ENCODE results near the gene ZFAND3. TPM values are rescaled to one million over a fixed set of nuclear protein-coding genes. Genes with fewer than 3 reads are reported as not detected.

ZFAND3 gene
- total and polyA plus RNA-seq, 2 donors (not counting 1 experiment from before 2014, with no cell fraction given) = 13.5 to 58.3 TPM

- Histone ChIP-seq H2AFZ (ENCODE audit: insufficient read depth, low read depth, low read length, poor library complexity, severe bottlenecking) (no peak overlapping the region), H4K20me1 (ENCODE audit: control insufficient read depth, insufficient read depth, low read length, poor library complexity, severe bottlenecking) (peaks cover 26% of the 10 kb centered on the region), H3K27me3 (replicated peaks in 1 of 4; ENCODE audit: control extremely low read depth in 1 of 4, control insufficient read depth in 3 of 4, insufficient read depth in 4 of 4, low read length in 3 of 4) (no peaks in the 10 kb centered on the region), H3K9me3 (ENCODE audit: control extremely low read depth in 1 of 3, control insufficient read depth in 2 of 3, insufficient read depth in 1 of 3, low read length in 2 of 3) (peaks cover 0 to 3% (median 2%) of the 10 kb centered on the region in 3 donors), H3K36me3 (replicated peaks in 1 of 2; ENCODE audit: control extremely low read depth in 1 of 2, control insufficient read depth in 1 of 2, extremely low read depth in 1 of 2, insufficient read depth in 2 of 2, low read length in 1 of 2) (peaks cover 0 to 3% of the 10 kb centered on the region in 2 experiments), H3K4me1 (ENCODE audit: control insufficient read depth in 2 of 2, insufficient read depth in 2 of 2, low read length in 2 of 2) (peaks cover 0 to 16% of the 10 kb centered on the region in 2 donors), H3K4me2 (replicated peaks; ENCODE audit: low read depth, low read length, poor library complexity, severe bottlenecking) (peak overlapping the region; percentile 11), H3K4me3 (ENCODE audit: control extremely low read depth in 1 of 5, extremely low read depth in 1 of 5, insufficient read depth in 1 of 5, low read depth in 2 of 5, low read length in 4 of 5) (no peak overlapping the region), H3K9ac (ENCODE audit: low read length) (no peak overlapping the region), H3K27ac (ENCODE audit: low read length in 2 of 2) (no peak overlapping the region), H3K79me2 (ENCODE audit: control insufficient read depth, insufficient read depth, low read length) (peaks cover 55% of the 10 kb centered on the region)
- POLR2A ChIA-PET = interaction anchor here (1.4 kb wide), 1 partner anchor 536 kb away, joined by 3 read pairs; no protein-coding TSS in a partner anchor
- Mint-ChIP-seq H3K9me3 (ENCODE audit: insufficient read depth) (no peaks in the 10 kb centered on the region), H3K27ac (no peak overlapping the region), H3K4me3 (no peak overlapping the region), H3K27me3 (no peaks in the 10 kb centered on the region), H3K4me1 (peaks cover 56% of the 10 kb centered on the region)
- intact Hi-C loops (cut with micrococcal nuclease) = loop anchor here (1.0 to 2.0 kb wide), 2 partner anchors 14 to 460 kb away; no protein-coding TSS in a partner anchor
- no peak for ATAC-seq (ENCODE audit: low read depth)
- CTCF ChIA-PET = interaction anchor here (1.0 to 4.5 kb wide), 13 partner anchors 13 to 637 kb away, joined by 3 to 39 read pairs (median 4); no protein-coding TSS in a partner anchor
- WGBS (ENCODE audit: insufficient coverage) = no CpG with 5 or more reads among the region's 1 CpG
- peak; percentile 26 for DNase-seq
- TF ChIP-seq EZH2 (IDR thresholded peaks at IDR 0.05; ENCODE audit: borderline replicate concordance, insufficient read depth, low read depth, low read length, poor library complexity, severe bottlenecking) (no peak), CTCF (IDR thresholded peaks at IDR 0.05) (peak; percentile 40)
Observed at GRCh38 chr6:38034274-38034914, 214.9 kb downstream of the ZFAND3 start.

GRCh38 chr6:38035478-38035877, 216.0 kb downstream of the ZFAND3 start:
- DNase-seq (no peak), ATAC-seq (ENCODE audit: low read depth) (no peak)
- peaks cover 49% of the 10 kb centered on the region for H3K79me2 ChIP-seq (ENCODE audit: control insufficient read depth, insufficient read depth, low read length)
- peaks cover 0 to 2% of the 10 kb centered on the region in 2 experiments for H3K36me3 ChIP-seq (replicated peaks in 1 of 2; ENCODE audit: control extremely low read depth in 1 of 2, control insufficient read depth in 1 of 2, extremely low read depth in 1 of 2, insufficient read depth in 2 of 2, low read length in 1 of 2)
- no peak overlapping the region for H3K9ac ChIP-seq (ENCODE audit: low read length)
- no peak for TF ChIP-seq EZH2 (IDR thresholded peaks at IDR 0.05; ENCODE audit: borderline replicate concordance, insufficient read depth, low read depth, low read length, poor library complexity, severe bottlenecking)
- no peaks in the 10 kb centered on the region for H3K27me3 ChIP-seq (replicated peaks in 1 of 4; ENCODE audit: control extremely low read depth in 1 of 4, control insufficient read depth in 3 of 4, insufficient read depth in 4 of 4, low read length in 3 of 4)
- Mint-ChIP-seq H3K27me3 (no peaks in the 10 kb centered on the region), H3K9me3 (ENCODE audit: insufficient read depth) (no peaks in the 10 kb centered on the region), H3K4me1 (peaks cover 54% of the 10 kb centered on the region), H3K27ac (no peak overlapping the region), H3K4me3 (no peak overlapping the region)
- CTCF ChIA-PET = interaction anchor here (1.0 to 4.5 kb wide), 3 partner anchors 459 to 636 kb away, joined by 3 to 39 read pairs (median 4); no protein-coding TSS in a partner anchor
- no peak overlapping the region for H2AFZ ChIP-seq (ENCODE audit: insufficient read depth, low read depth, low read length, poor library complexity, severe bottlenecking)
- peaks cover 0 to 3% (median 2%) of the 10 kb centered on the region in 3 donors for H3K9me3 ChIP-seq (ENCODE audit: control extremely low read depth in 1 of 3, control insufficient read depth in 2 of 3, insufficient read depth in 1 of 3, low read length in 2 of 3)
- H3K4me2 ChIP-seq (replicated peaks; ENCODE audit: low read depth, low read length, poor library complexity, severe bottlenecking) = no peak overlapping the region
- intact Hi-C loops (cut with micrococcal nuclease) = loop anchor here (2.0 kb wide), 1 partner anchor 15 kb away; no protein-coding TSS in a partner anchor
- no peak overlapping the region for H3K4me3 ChIP-seq (ENCODE audit: control extremely low read depth in 1 of 5, extremely low read depth in 1 of 5, insufficient read depth in 1 of 5, low read depth in 2 of 5, low read length in 4 of 5)
- peaks cover 22% of the 10 kb centered on the region for H4K20me1 ChIP-seq (ENCODE audit: control insufficient read depth, insufficient read depth, low read length, poor library complexity, severe bottlenecking)
- POLR2A ChIA-PET = no interaction called here
- H3K4me1 ChIP-seq (ENCODE audit: control insufficient read depth in 2 of 2, insufficient read depth in 2 of 2, low read length in 2 of 2) = peaks cover 0 to 16% of the 10 kb centered on the region in 2 donors
- H3K27ac ChIP-seq (ENCODE audit: low read length in 2 of 2) = no peak overlapping the region
- no CpG with 5 or more reads among the region's 1 CpG for WGBS (ENCODE audit: insufficient coverage)
